Smooth muscle cell (in vitro differentiated cells): Measurements from ENCODE around the gene UBE2V1. TPM values are rescaled to one million over a fixed set of nuclear protein-coding genes. Genes with fewer than 3 reads are reported as not detected.
A peak's percentile ranks its signal among the peaks of the same experiment; 100 is the strongest.
"Not testable (repeated sequence)": the region's sequence is repeated elsewhere in the genome, so short reads cannot be mapped to it uniquely, and the experiment has no call there.

Experiments
- DNase-seq: peaks from one replicate; lab custom pipeline; 2025; ENCODE audit not compliant: unreplicated experiment; lab: John Stamatoyannopoulos, UW
- H2AFZ ChIP-seq: fragments of 200-600 bp; sonication (generic); 2 replicates; pipeline ENCODE4 v1.6.0; 2016; ENCODE audit warnings: antibody characterized with exemption, low read depth, mild to moderate bottlenecking
- H3F3A ChIP-seq: fragments of 200-600 bp; sonication (generic); 2 replicates; pipeline ENCODE4 v1.6.0; 2017; ENCODE audit warnings: antibody characterized with exemption, low read depth
- H3K27ac ChIP-seq: fragments of 200-600 bp; sonication (generic); 2 replicates; pipeline ENCODE4 v1.5.1; 2016; ENCODE audit warnings: low read depth, mild to moderate bottlenecking
- H3K27me3 ChIP-seq: fragments of 200-600 bp; sonication (generic); 2 replicates; pipeline ENCODE4 v1.6.1; 2016; ENCODE audit warnings: low read depth, mild to moderate bottlenecking
- H3K36me3 ChIP-seq: fragments of 200-600 bp; sonication (generic); 2 replicates; pipeline ENCODE4 v1.5.1; 2016; ENCODE audit warnings: low read depth
- H3K4me1 ChIP-seq: fragments of 200-600 bp; sonication (generic); 2 replicates; pipeline ENCODE4 v1.5.1; 2016; ENCODE audit warnings: low read depth
- H3K4me2 ChIP-seq: fragments of 200-600 bp; sonication (generic); 2 replicates; pipeline ENCODE4 v1.6.0; 2016; ENCODE audit warnings: mild to moderate bottlenecking
- H3K4me3 ChIP-seq: fragments of 200-600 bp; sonication (generic); 2 replicates; pipeline ENCODE4 v1.5.1; 2016; ENCODE audit warnings: mild to moderate bottlenecking
- H3K79me2 ChIP-seq: fragments of 200-600 bp; sonication (generic); 2 replicates; pipeline ENCODE4 v1.6.0; 2016; ENCODE audit warnings: low read depth, mild to moderate bottlenecking
- H3K9ac ChIP-seq: fragments of 200-600 bp; sonication (generic); 2 replicates; pipeline ENCODE4 v1.6.0; 2016; ENCODE audit warnings: low read depth
- H3K9me3 ChIP-seq: fragments of 200-600 bp; sonication (generic); replicated peaks from 2 replicates; pipeline ENCODE4 v1.5.1; 2016; ENCODE audit warnings: low read depth
- H4K20me1 ChIP-seq: fragments of 200-600 bp; sonication (generic); 2 replicates; pipeline ENCODE4 v1.6.0; 2016; ENCODE audit warnings: low read depth
- CTCF ChIP-seq: fragments of 200-600 bp; sonication (generic); IDR thresholded peaks from 2 replicates; pipeline ENCODE4 v1.5.1; 2017; ENCODE audit warnings: borderline replicate concordance, mild to moderate bottlenecking, antibody characterized with exemption; ENCODE audit not compliant: insufficient read depth, poor library complexity, severe bottlenecking
- WGBS: methylation state at CpG from one replicate; pipeline ENCODE4 v1.1.7; 2016; ENCODE audit warnings: low lambda C conversion rate; 5-methylcytosine and 5-hydroxymethylcytosine counted together
- polyA plus RNA-seq: library from polyadenylated mRNA; unstranded; fragments of >200 nt; fragmentation: Nextera tagmentation; extraction: Ambion mirVana; gene quantifications from 2 replicates; pipeline ENCODE4 v1.2.1, GENCODE V29; 2016
- total RNA-seq: library from RNA; depleted of rRNA; stranded (reverse); fragments of >200 nt; gene quantifications from 2 replicates; pipeline ENCODE4 v1.2.3, GENCODE V29; 2014

The UBE2V1 gene
- total RNA-seq = 94.1 and 94.8 TPM in 2 replicates
- 128 and 141 TPM in 2 replicates for polyA plus RNA-seq

DNA sequence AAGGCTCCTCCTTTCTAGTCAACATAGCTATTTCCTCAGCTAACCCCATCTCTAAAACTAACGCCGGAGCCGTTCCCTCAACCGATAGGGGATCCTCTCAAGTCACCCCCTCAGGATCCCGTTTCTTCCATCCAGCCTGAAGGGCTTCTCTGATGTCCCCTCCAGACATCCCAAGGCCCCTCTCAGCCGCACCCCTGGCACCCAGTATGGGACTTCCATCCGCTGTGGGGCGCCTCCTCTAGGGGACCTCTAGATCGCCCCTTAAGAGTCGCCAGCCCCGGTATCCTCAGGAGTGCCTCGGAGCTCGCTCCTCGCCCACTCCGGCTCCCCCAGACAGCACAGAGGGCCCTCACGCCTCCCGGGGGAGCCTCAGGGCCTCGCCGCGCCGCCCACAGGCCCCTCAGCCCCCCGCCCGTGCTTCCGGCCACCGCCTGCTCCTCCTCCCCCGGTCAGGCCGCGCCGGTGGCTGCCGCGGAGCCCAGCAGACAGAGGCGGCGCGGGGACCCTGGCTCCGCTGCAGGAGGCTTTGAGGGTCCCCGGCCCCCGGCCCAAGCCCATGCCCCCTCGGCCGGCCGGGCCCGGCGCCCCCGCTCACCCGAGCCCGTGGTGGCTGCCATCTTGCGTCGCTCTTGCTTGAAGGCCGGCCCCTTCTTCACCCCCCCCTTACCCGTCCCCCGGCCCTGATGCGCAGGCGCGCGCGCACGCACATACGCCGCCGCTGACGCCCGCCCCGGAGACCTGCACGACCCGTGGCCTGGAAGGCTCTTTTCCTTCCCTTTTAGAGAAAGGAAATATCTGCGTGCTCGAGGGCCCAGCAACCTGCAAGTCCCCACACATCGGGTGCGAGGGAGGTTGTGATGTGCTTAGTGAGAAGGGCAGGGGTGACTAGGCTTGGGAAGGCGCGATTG is at the start of gene UBE2V1:
Gene UBE2V1, minus strand, starts transcription at position 639 of the 908 bp plus-strand sequence. Its CDS starts 22 bp downstream, at position 617.
- H3K4me1 ChIP-seq = peaks cover 47% of the 10 kb centered on the region
- peak; percentile 23 for TF ChIP-seq CTCF

DNA sequence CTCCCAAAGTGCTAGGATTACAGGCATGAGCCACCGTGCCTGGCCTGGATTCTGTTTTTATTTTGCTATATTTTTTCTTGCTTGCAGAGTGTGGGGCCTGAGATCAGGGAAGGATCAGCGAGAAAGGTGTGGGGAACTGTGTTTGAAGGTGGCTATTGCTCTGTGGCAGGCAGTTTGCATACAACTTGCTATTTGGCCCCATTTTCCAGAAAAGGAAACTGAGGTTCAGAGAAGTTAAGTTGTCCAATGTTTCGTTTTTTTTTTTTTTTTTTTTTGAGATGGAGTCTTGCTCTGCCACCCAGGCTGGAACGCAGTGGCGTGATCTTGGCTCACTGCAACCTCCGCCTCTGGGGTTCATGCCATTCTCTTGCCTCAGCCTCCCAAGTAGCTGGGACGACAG is 48.5 kb upstream of the UBE2V1 start:
- 97% methylated on average over 7 of the region's 7 CpGs for WGBS
- not testable (repeated sequence) for H3K9me3 ChIP-seq, H3K4me2 ChIP-seq, H3K79me2 ChIP-seq, H4K20me1 ChIP-seq, H2AFZ ChIP-seq, H3K4me1 ChIP-seq, H3K36me3 ChIP-seq, H3K4me3 ChIP-seq, H3K27me3 ChIP-seq, DNase-seq, H3K27ac ChIP-seq, H3K9ac ChIP-seq
- H3F3A ChIP-seq = peaks cover 26% of the 10 kb centered on the region

More for the DNA sequence above, at the start of gene UBE2V1:
- Histone ChIP-seq H3K9me3 (no peaks in the 10 kb centered on the region), H3K36me3 (no peaks in the 10 kb centered on the region), H3K27ac (peak within 1 kb of the TSS; percentile 93), H3K4me3 (peak within 1 kb of the TSS; percentile 95), H3K27me3 (no peaks in the 10 kb centered on the region), H2AFZ (peak within 1 kb of the TSS; percentile 40), H3F3A (peaks cover 35% of the 10 kb centered on the region), H4K20me1 (peaks cover 43% of the 10 kb centered on the region), H3K79me2 (peaks cover 60% of the 10 kb centered on the region), H3K9ac (peak within 1 kb of the TSS; percentile 99), H3K4me2 (peak within 1 kb of the TSS; percentile 98)
- WGBS = 1% methylated on average over 59 of the region's 70 CpGs
- peak; percentile 75 for DNase-seq

GRCh38 chr20:50153500-50154377 is 40.8 kb upstream of the UBE2V1 start, which contains the start of gene PEDS1:
Gene PEDS1, minus strand, starts transcription at chr20:50153723. Its CDS starts 86 bp downstream, at chr20:50153637.
- H3K27me3 ChIP-seq = no peaks in the 10 kb centered on the region
- H3K27ac ChIP-seq = peak within 1 kb of the TSS; percentile 75
- no peaks in the 10 kb centered on the region for H3K36me3 ChIP-seq
- peak within 1 kb of the TSS; percentile 96 for H3K4me3 ChIP-seq
- peaks cover 10% of the 10 kb centered on the region for H3K4me1 ChIP-seq
- H3F3A ChIP-seq = no peaks in the 10 kb centered on the region
- peak within 1 kb of the TSS; percentile 52 for H2AFZ ChIP-seq
- peak within 1 kb of the TSS; percentile 100 for H3K4me2 ChIP-seq
- peaks cover 27% of the 10 kb centered on the region for H4K20me1 ChIP-seq
- H3K79me2 ChIP-seq = peaks cover 47% of the 10 kb centered on the region
- no peak for TF ChIP-seq CTCF
- no peaks in the 10 kb centered on the region for H3K9me3 ChIP-seq
- peak within 1 kb of the TSS; percentile 95 for H3K9ac ChIP-seq
- peak; percentile 57 for DNase-seq
- 7% methylated on average over 62 of the region's 99 CpGs for WGBS

DNA sequence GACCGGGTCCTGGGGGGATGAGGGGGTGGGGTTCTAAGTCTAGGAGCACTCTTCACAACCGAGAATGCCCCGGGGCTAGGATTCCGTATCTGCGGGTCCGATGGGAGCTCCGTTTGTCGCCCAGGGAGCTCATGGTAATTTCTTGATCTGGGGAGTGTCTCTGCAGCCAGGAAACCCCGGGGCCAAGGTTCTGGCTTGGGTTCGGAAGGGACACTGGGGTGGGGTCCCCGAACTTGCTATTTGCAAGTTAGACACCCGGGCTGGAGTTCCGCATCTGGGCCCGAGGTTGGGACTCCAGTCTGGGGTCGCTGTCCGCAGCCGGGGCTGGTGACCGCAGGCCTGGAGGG is 40.2 kb upstream of the UBE2V1 start:
- Histone ChIP-seq H2AFZ (no peak overlapping the region), H3K27ac (peak overlapping the region; percentile 75), H3K9me3 (no peaks in the 10 kb centered on the region), H4K20me1 (peaks cover 32% of the 10 kb centered on the region), H3K4me3 (peak overlapping the region; percentile 96), H3F3A (no peaks in the 10 kb centered on the region), H3K4me2 (peak overlapping the region; percentile 100), H3K9ac (peak overlapping the region; percentile 95), H3K36me3 (no peaks in the 10 kb centered on the region), H3K79me2 (peaks cover 53% of the 10 kb centered on the region), H3K27me3 (no peaks in the 10 kb centered on the region), H3K4me1 (peaks cover 10% of the 10 kb centered on the region)
- WGBS = 2% methylated on average over 18 of the region's 18 CpGs
- no peak for TF ChIP-seq CTCF
- no peak for DNase-seq
